EL (cell line): ENCODE results near the gene LGR6.
A peak's percentile ranks its signal among the peaks of the same experiment; 100 is the strongest.
"Not testable (repeated sequence)": the region's sequence is repeated elsewhere in the genome, so short reads cannot be mapped to it uniquely, and the experiment has no call there.

ENCODE experiments used
- DNase-seq: peaks from one replicate; pipeline ENCODE4 v3.0.0-alpha.2; 2016

LGR6 gene

DNA sequence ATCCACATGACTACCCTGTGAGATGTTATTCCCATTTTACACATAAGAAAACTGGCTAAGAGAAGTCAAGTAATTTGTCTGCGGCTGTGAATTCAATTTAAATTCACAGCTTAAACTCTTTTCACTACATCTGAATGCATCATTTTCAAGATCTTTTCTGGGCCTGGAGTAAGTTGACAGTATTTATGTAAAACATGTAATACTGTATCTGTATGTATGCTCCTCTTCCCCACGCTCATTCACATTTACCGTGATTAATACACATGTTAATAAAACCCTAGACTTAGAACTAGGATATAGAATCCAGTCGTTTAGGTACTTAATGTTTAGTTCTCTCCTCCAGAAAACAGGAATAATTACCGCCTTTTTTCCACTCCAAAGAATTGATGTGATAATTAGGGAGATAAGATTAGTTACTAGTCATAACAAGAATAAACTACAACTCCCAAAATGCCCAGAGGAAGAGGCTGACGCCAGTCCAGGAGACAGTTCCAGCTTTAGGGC, 154.5 kb downstream of the LGR6 start:
- DNase-seq = no peak

DNA sequence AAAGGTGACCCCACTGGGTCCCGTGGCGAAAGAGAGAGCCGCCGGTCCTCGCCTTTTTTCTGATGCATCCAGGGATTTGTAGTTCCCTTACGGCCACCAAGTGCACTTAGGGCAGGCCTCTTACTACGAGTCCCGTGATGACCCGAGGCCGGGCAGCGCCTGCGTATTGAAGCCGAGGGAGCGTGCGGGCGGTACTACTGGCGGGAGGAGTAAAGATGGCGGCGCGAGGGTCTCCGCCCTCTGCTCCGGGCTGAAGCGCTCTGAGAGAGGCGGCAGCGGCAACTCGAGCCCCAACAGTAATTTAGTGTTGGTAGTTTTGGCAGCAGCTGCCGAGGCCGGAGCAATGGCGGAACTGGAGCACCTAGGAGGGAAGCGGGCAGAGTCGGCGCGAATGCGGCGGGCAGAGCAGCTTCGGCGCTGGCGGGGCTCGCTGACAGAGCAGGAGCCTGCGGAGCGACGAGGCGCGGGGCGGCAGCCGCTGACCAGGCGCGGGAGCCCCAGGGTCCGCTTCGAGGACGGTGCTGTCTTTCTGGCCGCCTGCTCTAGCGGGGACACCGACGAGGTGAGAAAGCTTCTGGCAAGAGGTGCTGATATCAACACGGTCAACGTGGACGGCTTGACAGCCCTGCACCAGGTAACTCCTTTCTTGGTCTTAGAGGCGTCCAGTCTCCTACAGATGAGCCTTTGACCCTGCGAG, 155.1 kb downstream of the LGR6 start, which contains the start of gene PPP1R12B:
PPP1R12B (plus strand) TSS at position 191 of the 697 bp plus-strand sequence; CDS start at position 344, 153 bp downstream.
- DNase-seq = peak; percentile 99

DNA sequence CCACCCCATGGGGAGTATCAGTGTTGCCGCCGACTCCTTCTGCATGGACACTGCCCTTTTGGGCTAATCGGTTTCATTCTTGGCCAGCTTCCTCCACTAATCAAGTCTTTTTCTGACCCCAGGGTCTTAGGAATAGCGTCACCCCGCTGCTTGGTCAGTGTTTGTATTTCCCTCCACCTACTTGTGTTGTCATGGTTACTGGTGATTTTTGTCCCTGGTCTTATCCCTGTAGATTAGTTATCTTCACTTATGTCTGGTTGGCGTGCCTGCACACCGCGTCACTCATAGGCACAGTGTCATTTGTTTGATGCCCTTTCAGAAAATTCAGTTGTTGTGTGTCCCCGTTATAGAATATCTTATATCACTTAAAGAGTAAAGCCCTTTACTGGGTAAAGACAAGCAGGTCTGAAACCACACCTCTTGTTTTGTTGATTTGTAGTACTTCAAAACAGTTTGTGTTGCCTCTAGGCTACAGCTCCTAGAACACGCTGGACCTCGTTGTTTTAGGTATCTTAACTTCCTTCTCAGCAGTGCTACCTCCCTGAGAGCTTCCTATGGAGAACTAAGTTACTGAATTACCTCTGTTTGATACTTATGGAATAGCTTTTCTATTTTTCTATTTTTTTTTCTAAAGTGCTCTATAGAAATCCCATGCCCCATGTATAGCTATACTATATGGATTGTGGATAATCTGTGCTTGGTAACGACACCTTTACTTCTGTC, 155.8 kb downstream of the LGR6 start:
- DNase-seq = peak; percentile 53

DNA sequence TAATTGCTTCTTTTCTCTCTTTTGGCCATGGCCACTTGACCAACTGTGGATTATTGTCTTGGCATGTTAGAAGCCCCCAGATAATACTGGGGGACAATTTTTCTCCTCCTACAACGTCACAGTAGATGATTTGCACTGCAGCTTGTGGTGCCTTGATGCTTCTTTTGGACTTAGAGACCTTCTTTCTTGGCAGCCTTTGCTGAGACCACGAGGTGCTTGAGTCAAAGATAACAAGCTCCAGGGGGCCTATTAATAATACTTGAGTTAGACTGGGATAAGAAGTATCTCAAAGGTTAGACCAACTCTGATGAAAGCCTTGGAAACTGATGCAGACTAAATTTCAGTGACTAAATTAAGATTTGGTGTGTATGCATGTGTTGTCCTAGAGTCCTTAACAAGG, 158.1 kb downstream of the LGR6 start:
- no peak for DNase-seq

DNA sequence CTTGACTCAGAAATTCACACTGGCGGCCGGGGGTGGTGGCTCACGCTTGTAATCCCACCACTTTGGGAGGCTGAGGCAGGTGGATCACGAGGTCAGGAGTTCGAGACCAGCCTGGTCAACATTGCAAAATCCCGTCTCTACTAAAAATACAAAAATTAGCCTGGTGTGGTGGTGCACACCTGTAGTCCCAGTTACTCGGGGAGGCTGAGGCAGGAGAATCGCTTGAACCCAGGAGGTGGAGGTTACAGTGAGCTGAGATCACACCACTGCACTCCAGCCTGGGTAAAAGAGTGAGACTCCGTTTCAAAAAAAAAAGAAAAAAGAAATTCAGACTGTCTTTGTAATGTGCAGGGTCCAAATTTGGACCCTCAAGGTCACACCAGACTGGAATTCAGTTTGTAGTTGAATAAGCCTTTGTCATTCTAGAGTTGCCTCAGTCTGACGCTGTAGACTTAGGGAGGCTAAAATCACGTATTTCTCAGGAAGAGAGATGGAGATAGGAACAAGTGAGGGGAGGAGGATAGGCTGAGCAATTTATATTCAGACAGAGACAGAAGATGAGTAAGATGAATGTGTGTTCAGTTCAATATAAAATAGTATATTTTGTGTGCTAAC, 159.1 kb downstream of the LGR6 start:
- not testable (repeated sequence) for DNase-seq

DNA sequence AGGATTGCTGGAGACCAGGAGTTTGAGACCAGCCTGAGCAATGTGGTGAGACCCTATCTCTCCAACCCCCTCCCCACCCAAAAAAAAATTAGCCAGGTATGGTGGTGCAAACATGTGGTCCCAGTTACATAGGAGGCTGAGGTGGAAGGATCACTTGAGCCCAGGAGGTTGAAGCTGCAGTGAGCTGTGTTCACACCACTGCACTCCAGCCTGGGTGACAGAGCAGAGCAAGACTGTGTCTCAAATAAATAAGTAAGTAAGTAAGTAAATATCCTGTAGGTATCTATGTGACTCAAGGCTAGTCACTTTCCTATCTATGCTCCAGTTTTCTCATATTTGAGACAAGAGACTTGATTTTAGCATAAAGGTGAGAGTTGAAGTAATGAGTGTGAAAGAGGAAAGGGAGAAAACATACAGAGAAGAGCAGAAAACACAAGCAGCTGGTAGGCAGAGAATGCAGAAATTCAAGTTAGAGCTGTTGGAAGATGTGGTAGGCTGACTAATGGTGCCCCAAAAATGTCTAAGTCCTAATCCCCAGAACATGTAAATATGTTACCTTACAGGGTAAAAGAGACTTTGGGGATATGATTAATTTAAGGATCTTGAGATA, 162.4 kb downstream of the LGR6 start:
- no peak for DNase-seq

DNA sequence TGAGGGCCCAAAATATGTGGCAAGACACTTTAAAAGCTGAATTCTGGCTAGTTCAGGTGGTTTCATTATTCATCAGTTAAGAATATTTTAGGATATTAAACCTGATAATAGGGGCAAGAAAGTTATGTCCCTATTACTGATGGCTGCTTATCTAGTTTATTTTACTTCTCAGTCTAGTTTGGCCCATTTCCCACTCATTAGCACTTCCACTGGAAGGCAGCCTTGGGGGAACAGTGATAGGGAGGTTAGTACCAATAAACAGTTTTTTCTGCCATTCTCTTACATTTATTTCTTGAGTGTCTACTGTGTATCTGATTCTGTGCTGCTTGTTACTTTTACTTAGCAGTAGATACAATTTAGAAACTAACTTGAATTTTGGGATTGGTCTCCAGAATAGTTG, 163.9 kb downstream of the LGR6 start:
- no peak for DNase-seq

DNA sequence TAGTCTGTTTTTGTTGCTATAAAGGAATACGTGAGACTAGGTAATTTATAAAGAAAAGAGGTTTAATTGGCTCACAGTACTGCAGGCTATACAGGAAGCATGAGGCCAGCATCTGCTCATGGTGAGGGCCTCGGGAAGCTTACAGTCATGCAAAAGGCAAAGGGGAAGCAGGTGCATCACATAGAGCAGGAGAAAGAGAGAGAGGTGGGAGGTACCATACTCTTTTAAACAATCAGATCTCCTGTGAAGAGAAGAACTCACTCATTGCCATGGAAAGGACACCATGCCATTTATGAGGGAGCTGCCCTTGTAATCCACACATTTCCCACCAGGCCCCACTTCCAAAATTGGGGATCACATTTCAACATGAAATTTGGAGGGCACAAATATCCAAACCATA, 167.6 kb downstream of the LGR6 start:
- no peak for DNase-seq

DNA sequence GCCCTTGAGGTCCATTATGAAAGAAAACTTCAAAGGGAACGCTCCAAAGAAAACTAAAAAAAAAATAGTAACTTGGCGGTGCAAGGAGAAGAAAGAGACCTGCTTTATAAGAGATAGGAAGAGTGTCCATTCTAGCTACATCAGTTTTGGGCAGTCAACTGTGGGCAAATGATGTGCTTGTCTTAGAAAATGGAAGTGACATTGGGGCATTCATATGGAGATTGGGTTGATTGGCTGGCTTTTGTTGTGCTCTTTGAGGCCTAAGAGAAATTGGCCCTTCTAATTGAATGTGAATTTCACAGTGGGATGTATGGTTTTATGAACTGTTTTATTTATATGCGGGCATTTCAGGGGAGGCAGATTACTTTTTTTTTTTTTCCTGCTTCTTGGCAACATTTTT, 168.1 kb downstream of the LGR6 start:
- no peak for DNase-seq

DNA sequence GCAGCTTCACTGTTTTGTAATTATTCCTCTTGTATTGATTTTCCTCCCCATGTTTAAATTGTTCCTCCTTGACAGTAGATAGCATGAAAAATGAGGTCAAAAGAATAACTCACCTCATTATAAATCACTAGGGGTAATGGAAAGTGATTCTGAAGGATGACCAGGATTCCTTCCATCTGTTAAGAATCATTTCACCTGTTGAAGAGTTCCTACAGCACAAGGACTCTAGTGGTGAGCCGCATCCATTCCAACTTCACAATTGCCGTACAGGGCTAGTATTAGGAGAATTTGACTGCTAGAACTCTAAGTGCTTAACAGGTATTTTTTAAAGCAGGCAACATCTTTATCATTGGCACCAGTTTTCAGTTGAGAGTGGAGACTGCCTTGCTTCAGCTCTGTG, 168.6 kb downstream of the LGR6 start:
- DNase-seq = no peak

DNA sequence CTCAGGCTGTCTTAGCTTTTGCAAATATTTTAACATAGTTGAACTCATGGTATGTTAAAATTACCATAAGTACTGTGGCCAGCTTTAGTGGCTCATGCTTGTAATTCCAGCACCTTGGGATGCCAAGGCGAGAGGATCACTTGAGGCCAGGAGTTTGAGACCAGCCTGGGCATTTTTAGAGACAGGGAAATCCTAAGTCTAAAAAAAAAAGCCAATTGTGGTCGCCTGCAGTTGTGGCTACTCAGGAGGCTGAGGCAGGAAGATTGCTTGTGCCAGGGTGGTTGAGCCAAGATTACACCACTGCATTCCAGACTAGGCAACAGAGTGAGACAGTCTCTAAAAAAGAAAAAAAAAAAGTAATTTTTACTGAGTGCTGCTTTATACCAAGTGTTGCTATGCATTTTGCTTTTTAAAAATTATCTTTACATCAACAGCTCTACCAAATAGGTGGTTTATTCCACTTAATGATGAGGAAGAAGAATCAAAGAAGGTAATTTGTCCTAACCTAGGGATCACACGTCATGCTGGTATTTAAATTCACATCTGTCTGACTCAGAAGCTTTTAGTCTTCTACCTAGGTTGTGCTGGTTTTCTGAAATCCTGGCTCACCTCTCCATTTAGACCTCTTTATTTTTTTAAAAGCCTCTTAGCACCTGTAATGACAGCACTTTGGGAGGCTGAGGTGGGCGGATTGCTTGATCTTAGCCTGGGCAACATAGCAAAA, 171.7 kb downstream of the LGR6 start:
- DNase-seq = peak; percentile 19

DNA sequence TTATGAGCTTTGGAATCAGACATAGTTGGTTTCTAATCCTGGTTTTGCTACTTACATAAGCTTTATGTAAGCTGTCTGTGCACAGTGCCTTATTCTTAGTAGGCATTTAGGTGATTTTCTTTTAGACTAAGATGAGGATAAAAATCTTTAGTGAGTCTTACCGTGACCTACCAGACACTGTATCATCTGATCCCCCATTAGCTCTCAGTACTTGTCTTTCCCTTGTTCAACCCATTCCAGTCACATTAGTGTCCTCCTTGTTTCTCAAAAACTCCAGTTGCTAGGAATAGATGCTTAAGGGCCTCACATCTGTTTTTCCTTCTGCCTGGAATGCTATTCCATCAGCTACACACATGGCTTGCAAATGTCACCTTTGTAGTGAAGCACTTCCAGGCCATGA, 173.7 kb downstream of the LGR6 start:
- no peak for DNase-seq
